AG08396 (cell line): ENCODE results near the gene TMEM88.
"Not testable (repeated sequence)": the region's sequence is repeated elsewhere in the genome, so short reads cannot be mapped to it uniquely, and the experiment has no call there.

ENCODE experiments used
- DNase-seq: peaks from one replicate; pipeline ENCODE4 v3.0.0; 2012; ENCODE audit warnings: low spot score, mixed read lengths

TMEM88 gene, protein sequence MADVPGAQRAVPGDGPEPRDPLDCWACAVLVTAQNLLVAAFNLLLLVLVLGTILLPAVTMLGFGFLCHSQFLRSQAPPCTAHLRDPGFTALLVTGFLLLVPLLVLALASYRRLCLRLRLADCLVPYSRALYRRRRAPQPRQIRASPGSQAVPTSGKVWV

GRCh38 chr17:7854851-7855659 is at the start of gene TMEM88:
Gene TMEM88 (plus strand): TSS chr17:7855066. CDS start chr17:7855075, 9 bp downstream.
- no peak for DNase-seq

DNA sequence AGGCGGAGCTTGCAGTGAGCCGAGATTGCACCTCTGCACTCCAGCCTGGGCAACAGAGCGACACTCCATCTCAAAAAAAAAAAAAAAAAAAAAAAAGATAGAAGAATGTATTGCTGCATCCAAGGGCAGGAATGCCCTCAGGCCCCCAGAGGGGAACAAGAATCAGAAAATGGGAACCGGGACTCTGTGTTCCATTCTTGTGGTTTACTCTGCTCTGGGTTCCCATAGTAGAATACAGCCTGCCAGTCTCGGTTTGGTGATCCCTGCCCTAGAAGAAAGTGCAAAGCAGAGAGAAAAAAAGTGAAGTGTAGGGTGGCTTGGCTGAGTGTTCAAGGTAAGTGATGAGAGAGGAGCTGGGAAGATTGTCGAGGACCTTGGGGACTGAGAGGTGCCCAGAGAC is 48.3 kb upstream of the TMEM88 start:
- DNase-seq: no peak

DNA sequence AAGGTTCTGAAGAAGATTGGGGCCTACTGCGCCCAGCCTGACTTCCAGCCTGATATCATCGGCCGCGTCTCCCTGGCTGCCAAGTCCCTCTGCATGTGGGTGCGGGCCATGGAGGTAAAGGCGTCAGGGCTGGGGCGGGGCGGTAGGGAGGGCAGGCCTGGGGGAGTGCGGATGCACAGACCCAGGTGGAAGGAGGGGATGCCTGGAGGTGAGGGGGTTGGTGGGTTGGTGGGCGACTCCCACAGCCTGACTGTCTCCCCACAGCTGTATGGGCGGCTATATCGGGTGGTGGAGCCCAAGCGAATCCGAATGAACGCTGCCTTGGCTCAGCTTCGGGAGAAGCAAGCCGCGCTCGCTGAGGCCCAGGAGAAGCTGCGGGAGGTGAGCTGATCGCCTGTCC is 47.7 kb upstream of the TMEM88 start:
- no peak for DNase-seq

GRCh38 chr17:7809086-7809790 is 45.6 kb upstream of the TMEM88 start:
- no peak for DNase-seq

DNA sequence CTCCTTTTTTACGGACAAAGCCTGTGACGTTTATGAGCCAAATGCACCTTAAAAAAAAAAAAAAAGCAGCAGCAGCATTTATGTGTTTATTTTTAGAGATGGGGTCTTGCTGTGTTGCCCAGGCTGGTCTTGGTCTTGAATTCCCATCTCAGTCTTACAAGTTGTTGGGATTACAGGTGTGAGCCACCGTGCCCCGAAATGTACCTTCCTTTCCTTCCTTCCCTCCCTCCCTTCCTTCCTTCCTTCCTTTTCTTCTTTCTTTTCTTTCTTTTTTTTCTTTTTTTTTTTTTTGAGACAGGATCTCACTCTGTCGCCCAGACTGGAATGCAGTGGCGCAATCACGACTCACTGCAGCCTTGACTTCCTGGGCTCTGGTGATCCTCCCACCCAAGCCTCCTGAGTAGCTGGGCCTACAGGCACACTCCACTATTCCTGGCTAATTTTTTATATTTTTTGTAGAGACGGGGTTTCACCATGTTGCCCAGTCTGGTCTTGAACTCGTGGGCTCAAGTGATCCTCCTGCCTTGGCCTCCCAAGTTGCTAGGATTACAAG is 45.0 kb upstream of the TMEM88 start:
- not testable (repeated sequence) for DNase-seq

- DNase-seq: no peak
These were observed 43.6 kb upstream of the TMEM88 start for GRCh38 chr17:7811251-7811650.

GRCh38 chr17:7814969-7815368 is 39.9 kb upstream of the TMEM88 start:
- DNase-seq: no peak

GRCh38 chr17:7816926-7817642 is 37.8 kb upstream of the TMEM88 start:
- no peak for DNase-seq

DNA sequence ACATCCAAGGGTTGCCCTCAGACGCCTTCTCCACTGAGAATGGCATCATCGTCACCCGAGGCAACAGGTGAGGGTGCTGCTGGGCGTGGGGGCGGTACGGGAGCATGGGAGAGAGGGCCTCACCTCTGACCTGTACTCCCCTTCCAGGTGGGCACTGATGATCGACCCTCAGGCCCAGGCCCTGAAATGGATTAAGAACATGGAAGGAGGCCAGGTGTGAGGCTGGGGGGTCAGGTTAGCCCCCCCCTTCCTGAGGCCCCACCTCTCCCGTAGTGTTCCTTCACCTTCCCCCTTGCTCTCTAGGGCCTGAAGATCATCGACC is 37.3 kb upstream of the TMEM88 start:
- DNase-seq: no peak

GRCh38 chr17:7818026-7818425 is 36.8 kb upstream of the TMEM88 start:
- no peak for DNase-seq

DNA sequence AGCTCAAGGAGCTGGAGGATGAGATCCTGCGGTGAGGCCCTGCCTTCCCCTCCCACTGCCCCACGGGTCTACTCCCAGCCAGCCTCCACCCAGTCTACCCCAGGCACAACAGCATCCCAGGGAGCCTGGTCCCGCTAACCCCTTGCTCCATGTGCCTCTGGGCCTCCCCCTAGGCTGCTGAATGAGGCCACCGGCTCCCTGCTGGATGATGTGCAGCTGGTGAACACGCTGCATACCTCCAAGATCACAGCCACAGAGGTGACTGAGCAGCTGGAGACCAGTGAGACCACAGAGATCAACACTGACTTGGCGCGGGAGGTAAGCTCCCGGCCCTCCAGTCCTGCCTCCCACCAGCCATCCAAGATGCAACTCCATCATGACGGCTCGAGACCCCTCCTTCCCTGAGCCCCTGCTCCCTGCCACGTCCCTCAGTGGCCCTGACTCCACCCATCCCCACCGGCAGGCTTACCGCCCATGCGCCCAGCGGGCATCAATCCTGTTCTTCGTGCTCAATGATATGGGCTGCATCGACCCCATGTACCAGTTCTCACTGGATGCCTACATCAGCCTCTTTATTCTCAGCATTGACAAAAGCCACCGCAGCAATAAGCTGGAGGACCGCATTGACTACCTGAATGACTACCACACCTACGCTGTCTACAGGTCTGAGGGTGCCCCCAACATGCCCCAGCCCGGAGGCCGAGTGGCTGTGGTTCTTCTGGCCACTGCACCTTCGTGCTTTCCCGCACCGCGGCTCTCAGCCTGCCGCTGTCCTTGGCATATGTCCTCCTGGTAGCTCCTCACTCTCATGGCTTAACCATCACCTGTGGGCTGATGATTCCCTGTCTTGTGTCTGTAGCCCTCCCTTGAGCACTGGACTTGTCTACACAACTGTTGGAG is 35.9 kb upstream of the TMEM88 start:
- no peak for DNase-seq

GRCh38 chr17:7820231-7820630 is 34.6 kb upstream of the TMEM88 start:
- DNase-seq: no peak

- no peak for DNase-seq
These were observed 32.7 kb upstream of the TMEM88 start for GRCh38 chr17:7822126-7822525.

GRCh38 chr17:7823581-7824001 is 31.3 kb upstream of the TMEM88 start:
- DNase-seq: no peak

- DNase-seq: no peak
These were observed 30.6 kb upstream of the TMEM88 start for GRCh38 chr17:7824021-7824924.

GRCh38 chr17:7825206-7825990 is 29.5 kb upstream of the TMEM88 start:
- no peak for DNase-seq

DNA sequence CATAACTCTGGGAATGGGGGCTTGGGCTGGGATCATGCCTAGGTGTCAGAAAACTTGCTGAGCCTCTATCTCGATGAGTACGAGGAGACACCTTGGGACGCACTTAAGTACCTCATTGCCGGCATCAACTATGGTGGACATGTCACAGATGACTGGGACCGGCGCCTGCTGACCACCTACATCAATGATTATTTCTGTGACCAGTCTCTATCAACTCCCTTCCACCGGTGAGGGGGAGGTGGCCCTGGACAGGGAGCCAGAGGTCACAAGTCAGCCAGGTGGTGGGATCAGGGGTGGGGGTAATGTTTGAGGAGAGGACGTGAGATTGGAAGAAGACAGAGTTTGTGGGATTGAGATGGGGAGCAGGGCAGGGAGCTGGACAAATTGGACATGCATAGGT is 24.2 kb upstream of the TMEM88 start:
- DNase-seq: no peak

DNA sequence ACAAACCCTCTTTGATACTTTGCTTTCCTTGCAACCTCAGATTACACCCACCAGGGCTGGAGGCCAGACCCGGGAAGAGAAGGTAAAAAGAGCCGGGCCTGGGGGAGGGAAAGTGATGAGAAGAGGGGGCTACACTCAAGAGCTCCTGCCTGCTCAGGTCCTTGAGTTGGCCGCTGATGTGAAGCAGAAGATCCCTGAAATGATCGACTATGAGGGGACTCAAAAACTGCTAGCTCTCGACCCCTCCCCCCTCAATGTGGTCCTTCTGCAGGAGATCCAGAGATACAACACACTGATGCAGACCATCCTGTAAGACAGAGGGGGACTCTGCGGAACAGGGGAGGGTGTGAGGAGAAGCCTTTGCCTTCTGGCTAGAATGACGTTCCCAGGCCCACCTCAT is 23.6 kb upstream of the TMEM88 start:
- DNase-seq: no peak

DNA sequence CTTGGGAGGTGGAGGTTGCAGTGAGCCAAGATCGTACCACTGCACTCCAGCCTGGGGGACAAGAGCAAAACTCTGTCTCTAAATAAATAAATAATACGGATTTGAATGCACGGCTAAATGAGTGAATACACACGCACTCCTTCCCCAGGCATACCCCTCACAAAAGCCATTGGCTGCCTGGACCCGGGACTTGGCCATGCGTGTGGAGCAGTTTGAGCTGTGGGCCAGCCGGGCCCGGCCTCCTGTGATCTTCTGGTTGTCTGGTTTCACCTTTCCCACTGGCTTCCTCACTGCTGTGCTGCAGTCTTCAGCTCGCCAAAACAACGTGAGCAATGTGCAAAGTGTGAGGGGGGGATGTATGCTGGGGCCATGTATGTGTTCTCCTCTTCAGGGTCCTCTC is 22.4 kb upstream of the TMEM88 start:
- no peak for DNase-seq
